SK-N-SH treated with all-trans-retinoic acid at 6 μM for 48 hours (cell line): ENCODE data around the gene RETNLB.

Source experiments
- ATAC-seq: fragments of 200-7000 bp; cut with Tn5 transposase; 3 replicates; pipeline ENCODE4 v1.9.1; 2020; ENCODE audit warnings: mild to moderate bottlenecking, moderate library complexity
- ARNTL ChIP-seq: fragments of 450-650 bp; formaldehyde crosslinking; IDR thresholded peaks from 2 replicates; pipeline ENCODE4 v1.5.0; 2020; ENCODE audit warnings: low read depth, mild to moderate bottlenecking, moderate library complexity, borderline replicate concordance
- BACH2 ChIP-seq: fragments of 250-450 bp; sonication (Bioruptor Pico); IDR thresholded peaks from 2 replicates; pipeline ENCODE4 v1.9.0; 2021; ENCODE audit warnings: mild to moderate bottlenecking, borderline replicate concordance
- CSDC2 ChIP-seq: fragments of 250-450 bp; sonication (Bioruptor Pico); IDR thresholded peaks from 2 replicates; pipeline ENCODE4 v1.5.0; 2020; ENCODE audit warnings: mild to moderate bottlenecking, moderate library complexity
- ESRRG ChIP-seq: fragments of 250-450 bp; sonication (Bioruptor Pico); IDR thresholded peaks from 2 replicates; pipeline ENCODE4 v1.6.1; 2021; ENCODE audit warnings: mild to moderate bottlenecking
- GLIS3 ChIP-seq: fragments of 250-450 bp; sonication (Bioruptor Pico); IDR thresholded peaks from 2 replicates; pipeline ENCODE4 v1.5.0; 2020; ENCODE audit warnings: mild to moderate bottlenecking, moderate library complexity
- ISL1 ChIP-seq: fragments of 250-450 bp; sonication (Bioruptor Pico); IDR thresholded peaks from 2 replicates; pipeline ENCODE4 v2.1.2; 2022; ENCODE audit warnings: mild to moderate bottlenecking, moderate library complexity
- OSR1 ChIP-seq: fragments of 250-450 bp; sonication (Bioruptor Pico); IDR thresholded peaks from 2 replicates; pipeline ENCODE4 v1.8.0; 2022; ENCODE audit warnings: moderate library complexity, mild to moderate bottlenecking, inconsistent platforms
- PPARA ChIP-seq: fragments of 250-450 bp; sonication (Bioruptor Pico); IDR thresholded peaks from 2 replicates; pipeline ENCODE4 v1.5.0; 2020; ENCODE audit warnings: mild to moderate bottlenecking, borderline replicate concordance
- SNAI2 ChIP-seq: fragments of 250-450 bp; sonication (Bioruptor Pico); IDR thresholded peaks from 2 replicates; pipeline ENCODE4 v1.5.0; 2020; ENCODE audit warnings: mild to moderate bottlenecking, moderate library complexity
- TCF4 ChIP-seq: fragments of 250-450 bp; sonication (Bioruptor Pico); IDR thresholded peaks from 2 replicates; pipeline ENCODE4 v1.8.0; 2021; ENCODE audit warnings: mild to moderate bottlenecking, moderate library complexity, borderline replicate concordance
- TOX ChIP-seq: fragments of 250-450 bp; sonication (Bioruptor Pico); IDR thresholded peaks from 2 replicates; pipeline ENCODE4 v1.8.0; 2021; ENCODE audit warnings: mild to moderate bottlenecking, moderate library complexity, borderline replicate concordance
- ZC3H10 ChIP-seq: fragments of 250-450 bp; sonication (Bioruptor Pico); IDR thresholded peaks from 2 replicates; pipeline ENCODE4 v1.5.1; 2021; ENCODE audit warnings: mild to moderate bottlenecking, moderate library complexity
- ZFP30 ChIP-seq: fragments of 450-650 bp; formaldehyde crosslinking; IDR thresholded peaks from 2 replicates; pipeline ENCODE4 v1.5.0; 2022; ENCODE audit warnings: mild to moderate bottlenecking, moderate library complexity
- ZNF565 ChIP-seq: fragments of 450-650 bp; formaldehyde crosslinking; conservative IDR thresholded peaks from 2 replicates; pipeline ENCODE4 v1.5.0; 2020; ENCODE audit warnings: low read depth, mild to moderate bottlenecking, moderate library complexity
- ZNF70 ChIP-seq: fragments of 450-650 bp; formaldehyde crosslinking; IDR thresholded peaks from 2 replicates; pipeline ENCODE4 v1.5.0; 2020; ENCODE audit warnings: mild to moderate bottlenecking, moderate library complexity
- ZNF8 ChIP-seq: fragments of 450-650 bp; formaldehyde crosslinking; IDR thresholded peaks from 2 replicates; pipeline ENCODE4 v1.5.0; 2020; ENCODE audit warnings: mild to moderate bottlenecking, moderate library complexity
- TF ChIP-seq, protein P1 (sequence below): fragments of 250-450 bp; sonication (Bioruptor Pico); IDR thresholded peaks from 2 replicates; pipeline ENCODE4 v1.8.0; 2020; ENCODE audit warnings: mild to moderate bottlenecking, moderate library complexity, borderline replicate concordance
- TF ChIP-seq, protein P2 (sequence below): fragments of 250-450 bp; sonication (Bioruptor Pico); IDR thresholded peaks from 2 replicates; pipeline ENCODE4 v1.5.1; 2021; ENCODE audit warnings: mild to moderate bottlenecking, moderate library complexity
- TF ChIP-seq, protein P3 (sequence below): fragments of 250-450 bp; sonication (Bioruptor Pico); IDR thresholded peaks from 2 replicates; pipeline ENCODE4 v1.5.1; 2020; ENCODE audit warnings: low read depth, mild to moderate bottlenecking, moderate library complexity
- TF ChIP-seq, protein P4 (sequence below): fragments of 250-450 bp; sonication (Bioruptor Pico); IDR thresholded peaks from 2 replicates; pipeline ENCODE4 v1.5.0; 2020; ENCODE audit warnings: mild to moderate bottlenecking, moderate library complexity
- TF ChIP-seq, protein P5 (sequence below): fragments of 250-450 bp; sonication (Bioruptor Pico); IDR thresholded peaks from 2 replicates; pipeline ENCODE4 v1.8.0; 2021; ENCODE audit warnings: low read depth, mild to moderate bottlenecking, moderate library complexity, borderline replicate concordance

The RETNLB gene, protein sequence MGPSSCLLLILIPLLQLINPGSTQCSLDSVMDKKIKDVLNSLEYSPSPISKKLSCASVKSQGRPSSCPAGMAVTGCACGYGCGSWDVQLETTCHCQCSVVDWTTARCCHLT

DNA sequence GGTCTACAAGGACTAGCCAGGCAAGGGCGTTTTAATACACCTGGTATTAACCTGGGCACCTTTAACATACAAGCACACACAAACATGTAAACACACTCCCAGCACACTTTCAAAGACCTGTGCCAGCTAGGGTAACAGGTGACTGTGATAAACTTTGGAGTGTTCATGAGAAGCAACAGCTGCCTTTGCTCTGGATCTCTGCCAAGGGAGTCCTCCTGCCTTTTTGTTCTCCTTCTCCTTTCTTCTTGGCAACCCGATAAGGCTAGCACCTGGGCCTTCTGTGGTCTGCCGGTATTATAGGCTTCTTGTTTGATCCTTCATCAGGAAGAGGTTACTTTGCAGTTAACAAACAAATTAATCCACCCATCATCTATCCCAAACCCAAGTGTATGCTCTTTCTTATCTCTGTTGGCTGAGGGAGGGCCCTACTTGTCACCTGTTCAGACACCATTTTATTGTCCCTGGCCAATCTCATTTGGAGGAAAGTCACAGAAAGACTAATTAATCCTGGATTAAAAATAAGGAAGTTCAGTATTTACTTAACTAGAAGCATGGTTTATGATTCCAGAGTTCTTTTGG is at the start of gene RETNLB:
TSS of gene RETNLB (minus strand) at position 7 of the 579 bp plus-strand sequence. CDS start 225 bp downstream, outside the sequence.
- no peak for TF ChIP-seq BACH2
- no peak for TF ChIP-seq PPARA (CRISPR knock-in tag)
- TF ChIP-seq, protein P1, sequence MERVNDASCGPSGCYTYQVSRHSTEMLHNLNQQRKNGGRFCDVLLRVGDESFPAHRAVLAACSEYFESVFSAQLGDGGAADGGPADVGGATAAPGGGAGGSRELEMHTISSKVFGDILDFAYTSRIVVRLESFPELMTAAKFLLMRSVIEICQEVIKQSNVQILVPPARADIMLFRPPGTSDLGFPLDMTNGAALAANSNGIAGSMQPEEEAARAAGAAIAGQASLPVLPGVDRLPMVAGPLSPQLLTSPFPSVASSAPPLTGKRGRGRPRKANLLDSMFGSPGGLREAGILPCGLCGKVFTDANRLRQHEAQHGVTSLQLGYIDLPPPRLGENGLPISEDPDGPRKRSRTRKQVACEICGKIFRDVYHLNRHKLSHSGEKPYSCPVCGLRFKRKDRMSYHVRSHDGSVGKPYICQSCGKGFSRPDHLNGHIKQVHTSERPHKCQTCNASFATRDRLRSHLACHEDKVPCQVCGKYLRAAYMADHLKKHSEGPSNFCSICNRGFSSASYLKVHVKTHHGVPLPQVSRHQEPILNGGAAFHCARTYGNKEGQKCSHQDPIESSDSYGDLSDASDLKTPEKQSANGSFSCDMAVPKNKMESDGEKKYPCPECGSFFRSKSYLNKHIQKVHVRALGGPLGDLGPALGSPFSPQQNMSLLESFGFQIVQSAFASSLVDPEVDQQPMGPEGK, result no peak
- no peak for TF ChIP-seq ZC3H10 (CRISPR knock-in tag)
- TF ChIP-seq, protein P2, sequence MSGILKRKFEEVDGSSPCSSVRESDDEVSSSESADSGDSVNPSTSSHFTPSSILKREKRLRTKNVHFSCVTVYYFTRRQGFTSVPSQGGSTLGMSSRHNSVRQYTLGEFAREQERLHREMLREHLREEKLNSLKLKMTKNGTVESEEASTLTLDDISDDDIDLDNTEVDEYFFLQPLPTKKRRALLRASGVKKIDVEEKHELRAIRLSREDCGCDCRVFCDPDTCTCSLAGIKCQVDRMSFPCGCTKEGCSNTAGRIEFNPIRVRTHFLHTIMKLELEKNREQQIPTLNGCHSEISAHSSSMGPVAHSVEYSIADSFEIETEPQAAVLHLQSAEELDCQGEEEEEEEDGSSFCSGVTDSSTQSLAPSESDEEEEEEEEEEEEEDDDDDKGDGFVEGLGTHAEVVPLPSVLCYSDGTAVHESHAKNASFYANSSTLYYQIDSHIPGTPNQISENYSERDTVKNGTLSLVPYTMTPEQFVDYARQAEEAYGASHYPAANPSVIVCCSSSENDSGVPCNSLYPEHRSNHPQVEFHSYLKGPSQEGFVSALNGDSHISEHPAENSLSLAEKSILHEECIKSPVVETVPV (CRISPR knock-in tag), result no peak
- TF ChIP-seq SNAI2 (CRISPR knock-in tag), result no peak
- no peak for TF ChIP-seq ARNTL (CRISPR knock-in tag)
- no peak for TF ChIP-seq ZNF565 (CRISPR knock-in tag)
- no peak for TF ChIP-seq TOX
- TF ChIP-seq, protein P3, sequence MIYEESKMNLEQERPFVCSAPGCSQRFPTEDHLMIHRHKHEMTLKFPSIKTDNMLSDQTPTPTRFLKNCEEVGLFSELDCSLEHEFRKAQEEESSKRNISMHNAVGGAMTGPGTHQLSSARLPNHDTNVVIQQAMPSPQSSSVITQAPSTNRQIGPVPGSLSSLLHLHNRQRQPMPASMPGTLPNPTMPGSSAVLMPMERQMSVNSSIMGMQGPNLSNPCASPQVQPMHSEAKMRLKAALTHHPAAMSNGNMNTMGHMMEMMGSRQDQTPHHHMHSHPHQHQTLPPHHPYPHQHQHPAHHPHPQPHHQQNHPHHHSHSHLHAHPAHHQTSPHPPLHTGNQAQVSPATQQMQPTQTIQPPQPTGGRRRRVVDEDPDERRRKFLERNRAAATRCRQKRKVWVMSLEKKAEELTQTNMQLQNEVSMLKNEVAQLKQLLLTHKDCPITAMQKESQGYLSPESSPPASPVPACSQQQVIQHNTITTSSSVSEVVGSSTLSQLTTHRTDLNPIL, result no peak
- TF ChIP-seq ZNF70 (CRISPR knock-in tag), result no peak
- no peak for TF ChIP-seq ZNF8 (CRISPR knock-in tag)
- TF ChIP-seq OSR1, result no peak
- no peak for TF ChIP-seq ISL1 (CRISPR knock-in tag)
- no peak for TF ChIP-seq ZFP30 (CRISPR knock-in tag)
- no peak for TF ChIP-seq CSDC2 (CRISPR knock-in tag)
- ATAC-seq, result no peak

DNA sequence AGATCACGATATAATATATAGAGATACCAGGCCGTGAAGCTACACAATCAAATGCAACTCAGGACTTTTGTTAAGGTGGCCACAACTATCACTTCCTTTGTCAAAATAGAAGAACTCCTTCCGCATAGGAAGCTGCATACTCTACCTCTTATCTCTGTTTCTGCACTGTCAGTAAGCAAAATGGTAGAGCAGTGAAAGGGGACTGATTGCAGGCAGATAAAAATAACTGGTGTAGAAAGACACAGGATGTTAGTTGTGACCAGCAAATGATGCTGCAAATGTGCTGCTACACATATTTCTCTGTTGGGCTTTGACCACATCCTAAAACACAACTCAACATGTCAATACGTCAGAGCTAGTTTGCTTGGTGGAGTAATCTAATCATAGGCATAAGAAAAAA is 49.1 kb upstream of the RETNLB start:
- TF ChIP-seq, protein P4, sequence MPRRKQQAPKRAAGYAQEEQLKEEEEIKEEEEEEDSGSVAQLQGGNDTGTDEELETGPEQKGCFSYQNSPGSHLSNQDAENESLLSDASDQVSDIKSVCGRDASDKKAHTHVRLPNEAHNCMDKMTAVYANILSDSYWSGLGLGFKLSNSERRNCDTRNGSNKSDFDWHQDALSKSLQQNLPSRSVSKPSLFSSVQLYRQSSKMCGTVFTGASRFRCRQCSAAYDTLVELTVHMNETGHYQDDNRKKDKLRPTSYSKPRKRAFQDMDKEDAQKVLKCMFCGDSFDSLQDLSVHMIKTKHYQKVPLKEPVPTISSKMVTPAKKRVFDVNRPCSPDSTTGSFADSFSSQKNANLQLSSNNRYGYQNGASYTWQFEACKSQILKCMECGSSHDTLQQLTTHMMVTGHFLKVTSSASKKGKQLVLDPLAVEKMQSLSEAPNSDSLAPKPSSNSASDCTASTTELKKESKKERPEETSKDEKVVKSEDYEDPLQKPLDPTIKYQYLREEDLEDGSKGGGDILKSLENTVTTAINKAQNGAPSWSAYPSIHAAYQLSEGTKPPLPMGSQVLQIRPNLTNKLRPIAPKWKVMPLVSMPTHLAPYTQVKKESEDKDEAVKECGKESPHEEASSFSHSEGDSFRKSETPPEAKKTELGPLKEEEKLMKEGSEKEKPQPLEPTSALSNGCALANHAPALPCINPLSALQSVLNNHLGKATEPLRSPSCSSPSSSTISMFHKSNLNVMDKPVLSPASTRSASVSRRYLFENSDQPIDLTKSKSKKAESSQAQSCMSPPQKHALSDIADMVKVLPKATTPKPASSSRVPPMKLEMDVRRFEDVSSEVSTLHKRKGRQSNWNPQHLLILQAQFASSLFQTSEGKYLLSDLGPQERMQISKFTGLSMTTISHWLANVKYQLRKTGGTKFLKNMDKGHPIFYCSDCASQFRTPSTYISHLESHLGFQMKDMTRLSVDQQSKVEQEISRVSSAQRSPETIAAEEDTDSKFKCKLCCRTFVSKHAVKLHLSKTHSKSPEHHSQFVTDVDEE (CRISPR knock-in tag), result no peak
- no peak for TF ChIP-seq ESRRG (CRISPR knock-in tag)
- TF ChIP-seq CSDC2 (CRISPR knock-in tag), result no peak
- TF ChIP-seq ZNF8 (CRISPR knock-in tag), result no peak
- TF ChIP-seq ARNTL (CRISPR knock-in tag), result no peak
- TF ChIP-seq, all 23 proteins: peak for 0
- ATAC-seq, result no peak

DNA sequence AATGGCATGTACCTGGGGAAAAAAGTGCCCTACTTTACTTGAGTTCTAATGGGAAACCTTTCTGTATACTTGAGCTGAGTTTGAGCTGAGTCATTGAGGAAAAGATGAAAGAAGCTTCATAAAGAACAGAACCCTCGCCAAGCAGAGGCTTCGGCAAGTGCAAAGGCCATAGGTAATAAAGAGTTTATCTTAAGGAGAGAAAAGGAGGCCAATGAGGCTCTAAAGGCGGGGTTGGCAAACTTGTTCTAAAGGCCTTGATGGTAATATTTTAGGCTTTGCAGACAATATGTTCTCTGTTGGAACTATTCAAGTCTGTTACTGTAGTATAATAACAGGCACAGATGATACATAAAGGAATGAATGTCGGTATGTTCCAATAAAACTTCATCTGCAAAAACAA is 47.8 kb upstream of the RETNLB start:
- no peak for TF ChIP-seq ZNF8 (CRISPR knock-in tag)
- no peak for TF ChIP-seq ISL1 (CRISPR knock-in tag)
- TF ChIP-seq, protein P5, sequence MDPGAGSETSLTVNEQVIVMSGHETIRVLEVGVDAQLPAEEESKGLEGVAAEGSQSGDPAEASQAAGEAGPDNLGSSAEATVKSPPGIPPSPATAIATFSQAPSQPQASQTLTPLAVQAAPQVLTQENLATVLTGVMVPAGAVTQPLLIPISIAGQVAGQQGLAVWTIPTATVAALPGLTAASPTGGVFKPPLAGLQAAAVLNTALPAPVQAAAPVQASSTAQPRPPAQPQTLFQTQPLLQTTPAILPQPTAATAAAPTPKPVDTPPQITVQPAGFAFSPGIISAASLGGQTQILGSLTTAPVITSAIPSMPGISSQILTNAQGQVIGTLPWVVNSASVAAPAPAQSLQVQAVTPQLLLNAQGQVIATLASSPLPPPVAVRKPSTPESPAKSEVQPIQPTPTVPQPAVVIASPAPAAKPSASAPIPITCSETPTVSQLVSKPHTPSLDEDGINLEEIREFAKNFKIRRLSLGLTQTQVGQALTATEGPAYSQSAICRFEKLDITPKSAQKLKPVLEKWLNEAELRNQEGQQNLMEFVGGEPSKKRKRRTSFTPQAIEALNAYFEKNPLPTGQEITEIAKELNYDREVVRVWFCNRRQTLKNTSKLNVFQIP (CRISPR knock-in tag), result no peak
- no peak for TF ChIP-seq TOX
- TF ChIP-seq, protein P1, result no peak
- TF ChIP-seq ARNTL (CRISPR knock-in tag), result no peak
- no peak for TF ChIP-seq OSR1
- no peak for TF ChIP-seq GLIS3 (CRISPR knock-in tag)
- TF ChIP-seq TCF4 (CRISPR knock-in tag), result no peak
- TF ChIP-seq ZNF70 (CRISPR knock-in tag), result no peak
- TF ChIP-seq, protein P4 (CRISPR knock-in tag), result no peak
- no peak for TF ChIP-seq ZC3H10 (CRISPR knock-in tag)
- no peak for TF ChIP-seq ZNF565 (CRISPR knock-in tag)
- TF ChIP-seq, all 23 proteins: peak for 0
- no peak for ATAC-seq
